SH-SY5Y (cell line): Measurements from ENCODE around the gene NUDT16.

Source experiments
- GATA2 ChIP-seq: IDR thresholded peaks from 2 replicates; pipeline ENCODE4 v1.6.1; 2011; ENCODE audit warnings: mild to moderate bottlenecking, low read depth, low read length
- GATA3 ChIP-seq: IDR thresholded peaks from 2 replicates; pipeline ENCODE4 v1.6.1; 2011; ENCODE audit warnings: low read depth, mild to moderate bottlenecking, low read length, moderate library complexity

DNA sequence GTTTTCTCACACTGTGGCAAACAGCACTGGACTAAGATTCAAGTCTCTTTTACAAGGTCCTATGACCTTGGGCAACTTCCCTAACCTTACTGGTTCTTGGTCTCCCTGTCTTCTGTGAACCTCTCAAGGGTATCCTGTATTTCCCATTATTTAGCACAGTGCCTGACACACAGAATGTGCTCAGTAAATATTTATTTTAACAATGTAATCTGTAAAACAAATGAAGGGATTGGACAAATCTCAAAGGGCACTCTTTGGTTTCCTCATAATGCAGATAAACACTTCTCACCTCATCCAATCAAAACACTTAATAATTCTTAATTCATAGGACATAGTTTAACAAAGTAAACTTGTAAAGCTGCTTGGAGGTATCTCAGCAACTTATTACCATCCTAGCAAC is 12.8 kb downstream of the NUDT16 start:
- no peak for TF ChIP-seq GATA3
- TF ChIP-seq GATA2 = no peak
